Measurements from ENCODE around the gene MTF1.

MTF1 gene

GRCh38 chr1:37825506-37825905, 33.9 kb downstream of the MTF1 start:
- no peak for FAIRE-seq

- FAIRE-seq: no peak
These were observed 35.4 kb downstream of the MTF1 start for GRCh38 chr1:37824001-37824400.

- FAIRE-seq: no peak
These were observed 36.2 kb downstream of the MTF1 start for GRCh38 chr1:37822906-37823815.

GRCh38 chr1:37821481-37821880, 37.9 kb downstream of the MTF1 start:
- no peak for FAIRE-seq

GRCh38 chr1:37817481-37817880, 41.9 kb downstream of the MTF1 start:
- no peak for FAIRE-seq

GRCh38 chr1:37814252-37814651, 45.1 kb downstream of the MTF1 start:
- FAIRE-seq: no peak

GRCh38 chr1:37813529-37814145, 45.8 kb downstream of the MTF1 start:
- no peak for FAIRE-seq

- peak; percentile 91 for FAIRE-seq
These were observed 48.3 kb downstream of the MTF1 start for GRCh38 chr1:37811027-37811655.

- FAIRE-seq: no peak
These were observed 49.5 kb downstream of the MTF1 start for GRCh38 chr1:37809942-37810341.

- FAIRE-seq: no peak
These were observed 50.7 kb downstream of the MTF1 start for GRCh38 chr1:37808369-37809319.

GRCh38 chr1:37807555-37808368, 51.6 kb downstream of the MTF1 start, which contains the start of the genes C1orf122 and YRDC:
TSS of gene C1orf122 (plus strand) at chr1:37807790. CDS start at chr1:37808405, 615 bp downstream.
TSS of gene YRDC (minus strand) at chr1:37808208. CDS start at chr1:37808180, 28 bp downstream.
- FAIRE-seq: no peak

- FAIRE-seq: no peak
These were observed 52.2 kb downstream of the MTF1 start for GRCh38 chr1:37807220-37807554.

- no peak for FAIRE-seq
These were observed 57.0 kb downstream of the MTF1 start for GRCh38 chr1:37802439-37802838.

- FAIRE-seq: no peak
These were observed 61.5 kb downstream of the MTF1 start for GRCh38 chr1:37797750-37798345.

- no peak for FAIRE-seq
These were observed 63.9 kb downstream of the MTF1 start for GRCh38 chr1:37795340-37796125.

- FAIRE-seq: no peak
These were observed 64.7 kb downstream of the MTF1 start for GRCh38 chr1:37794372-37795339.

- FAIRE-seq: no peak
These were observed 65.5 kb downstream of the MTF1 start, which contains the start of gene MANEAL for GRCh38 chr1:37793773-37794371. TSS of gene MANEAL (plus strand) at chr1:37793847. CDS start at chr1:37794183, 336 bp downstream.

- no peak for FAIRE-seq
These were observed 66.3 kb downstream of the MTF1 start for GRCh38 chr1:37792943-37793686.

Data from TTC549 (cell line).